Camera-type eye (tissue), 1 donor: Measurements from ENCODE around the gene KHDC3L. TPM values are rescaled to one million over a fixed set of nuclear protein-coding genes. Genes with fewer than 3 reads are reported as not detected.

Experiments used
- total RNA-seq: library from RNA; depleted of rRNA; stranded (reverse); fragments of >200 nt; gene quantifications from one replicate; pipeline ENCODE4 v1.2.3, GENCODE V29; 2014

KHDC3L gene, protein sequence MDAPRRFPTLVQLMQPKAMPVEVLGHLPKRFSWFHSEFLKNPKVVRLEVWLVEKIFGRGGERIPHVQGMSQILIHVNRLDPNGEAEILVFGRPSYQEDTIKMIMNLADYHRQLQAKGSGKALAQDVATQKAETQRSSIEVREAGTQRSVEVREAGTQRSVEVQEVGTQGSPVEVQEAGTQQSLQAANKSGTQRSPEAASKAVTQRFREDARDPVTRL
- not detected for total RNA-seq

GRCh38 chr6:73362358-73362757, at the start of gene KHDC3L:
Gene KHDC3L (plus strand): TSS chr6:73362658. CDS start chr6:73362730, 72 bp downstream.

GRCh38 chr6:73353636-73354593, 8.5 kb upstream of the KHDC3L start, which contains the start of gene DPPA5:
Gene DPPA5 (minus strand): TSS chr6:73354276. CDS start chr6:73354225, 51 bp downstream.

DNA sequence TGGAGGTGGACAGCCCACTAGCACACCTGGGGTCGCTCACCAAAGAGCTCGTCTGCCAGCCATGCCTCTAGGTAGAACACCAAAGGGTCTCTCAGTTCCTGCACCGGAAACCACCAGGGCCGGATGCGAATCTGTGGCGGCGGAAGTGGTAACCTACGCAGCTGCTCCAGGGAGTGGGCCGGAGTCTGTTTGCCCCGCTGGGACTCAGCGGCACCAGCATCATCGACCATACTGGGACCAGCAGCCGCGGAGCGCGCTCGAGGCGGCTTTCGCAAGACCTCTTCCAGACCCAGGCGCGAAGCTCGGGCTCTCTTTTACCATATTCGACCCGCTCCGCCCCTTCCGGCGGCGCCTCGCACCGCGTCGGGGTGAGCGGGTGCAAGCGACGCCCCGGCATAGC, 7.1 kb downstream of the KHDC3L start, which contains the start of gene OOEP:
Gene OOEP (minus strand): TSS at position 335 of the 400 bp plus-strand sequence. CDS start 105 bp downstream, at position 230.

DNA sequence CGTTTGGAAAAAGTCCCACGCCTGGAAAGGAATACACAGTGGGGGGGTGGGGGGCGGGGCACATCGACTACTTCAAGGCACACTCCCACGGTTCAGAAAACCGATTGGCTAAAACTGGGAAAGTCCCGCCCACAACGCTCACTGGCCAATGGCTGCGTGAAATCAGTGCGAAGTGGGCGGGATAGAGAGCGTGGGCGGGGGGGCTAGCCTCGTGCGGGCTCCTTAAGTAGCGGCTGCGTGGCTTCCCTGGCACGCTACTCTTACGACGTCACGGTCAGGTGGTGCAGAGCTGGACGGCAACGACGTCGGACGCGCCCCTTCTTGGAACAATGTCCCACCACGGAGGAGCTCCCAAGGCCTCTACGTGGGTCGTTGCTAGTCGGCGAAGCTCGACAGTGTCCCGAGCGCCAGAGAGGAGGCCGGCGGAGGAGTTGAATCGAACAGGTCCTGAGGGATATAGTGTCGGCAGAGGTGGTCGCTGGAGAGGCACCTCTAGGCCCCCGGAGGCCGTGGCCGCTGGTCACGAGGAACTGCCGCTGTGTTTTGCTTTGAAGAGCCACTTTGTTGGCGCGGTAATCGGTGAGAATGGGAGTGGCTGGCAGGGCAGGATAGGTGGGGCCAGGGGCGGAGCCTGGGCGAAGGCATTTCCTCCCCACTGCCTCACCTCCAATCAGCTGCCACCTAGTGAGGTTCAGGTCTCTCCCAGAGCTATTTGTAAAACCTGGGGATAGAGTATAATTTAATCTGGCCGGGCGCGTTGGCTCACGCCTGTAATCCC, 32.3 kb downstream of the KHDC3L start, which contains the start of gene DDX43:
Gene DDX43 (plus strand): TSS at position 252 of the 778 bp plus-strand sequence. CDS start 78 bp downstream, at position 330.

Other genes with a start within 250 kb of the KHDC3L start
- gene KHDC1L, start 137.2 kb upstream of the KHDC3L start, total RNA-seq: 1.0 TPM
- gene KHDC1, start 99.5 kb upstream of the KHDC3L start, total RNA-seq: 5.5 TPM
- gene DPPA5, start 8.4 kb upstream of the KHDC3L start, total RNA-seq: not detected
- not detected for gene OOEP, start 7.2 kb downstream of the KHDC3L start, total RNA-seq
- gene DDX43, start 32.2 kb downstream of the KHDC3L start, total RNA-seq: 0.27 TPM
- gene CGAS, start 89.6 kb downstream of the KHDC3L start, total RNA-seq: 3.7 TPM
- gene MTO1, start 99.1 kb downstream of the KHDC3L start, total RNA-seq: 39.6 TPM
- 15,027 TPM for gene EEF1A1, start 158.4 kb downstream of the KHDC3L start, total RNA-seq